ENCODE measurements around the gene GABPB1.
A peak's percentile ranks its signal among the peaks of the same experiment; 100 is the strongest.

GABPB1 gene

DNA sequence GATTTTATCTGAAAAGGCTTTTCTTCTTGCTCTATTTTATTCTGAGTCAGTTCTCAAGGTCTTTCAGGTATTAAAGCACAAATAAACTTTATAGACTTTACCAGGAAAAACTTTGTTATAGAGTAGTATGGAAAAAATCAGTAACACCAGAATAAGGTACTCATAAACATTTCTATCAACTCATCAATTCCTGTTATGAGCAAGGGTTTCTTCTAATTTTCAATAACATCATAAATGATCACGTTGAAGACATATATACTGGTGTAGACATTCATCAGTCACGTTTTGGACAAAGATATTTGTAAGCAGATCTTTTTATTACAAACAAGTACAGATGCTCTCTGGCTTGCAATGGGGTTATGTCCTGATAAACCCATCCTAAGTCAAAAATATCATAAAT lies 79.9 kb downstream of the GABPB1 start:
- DNase-seq: no peak

DNA sequence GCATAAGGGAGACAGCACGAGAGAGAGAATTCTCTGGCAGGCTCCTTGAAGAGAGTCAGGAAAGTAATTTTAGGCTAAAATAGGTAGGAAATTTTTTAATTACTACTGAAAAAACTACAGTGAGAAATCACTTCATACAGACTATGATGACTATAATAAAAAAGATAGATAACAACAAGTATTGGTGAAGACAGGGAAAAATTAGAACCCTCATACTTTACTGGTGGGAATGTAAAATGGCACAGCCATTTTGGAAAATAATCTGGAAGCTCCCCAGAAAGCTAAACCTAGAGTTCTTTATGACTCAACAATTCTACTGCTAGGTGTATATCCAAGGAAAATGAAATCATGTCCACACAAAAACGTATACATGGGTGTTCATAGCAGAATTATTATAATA lies 87.4 kb downstream of the GABPB1 start:
- no peak for DNase-seq

GRCh38 chr15:50265620-50266019 lies 89.4 kb downstream of the GABPB1 start, which contains the start of gene HDC:
HDC (minus strand) TSS chr15:50265726; CDS start chr15:50265623, 103 bp downstream.
- DNase-seq: no peak

GRCh38 chr15:50262533-50262932 lies 92.5 kb downstream of the GABPB1 start:
- DNase-seq: peak; percentile 18

GRCh38 chr15:50261981-50262380 lies 93.0 kb downstream of the GABPB1 start:
- no peak for DNase-seq

DNA sequence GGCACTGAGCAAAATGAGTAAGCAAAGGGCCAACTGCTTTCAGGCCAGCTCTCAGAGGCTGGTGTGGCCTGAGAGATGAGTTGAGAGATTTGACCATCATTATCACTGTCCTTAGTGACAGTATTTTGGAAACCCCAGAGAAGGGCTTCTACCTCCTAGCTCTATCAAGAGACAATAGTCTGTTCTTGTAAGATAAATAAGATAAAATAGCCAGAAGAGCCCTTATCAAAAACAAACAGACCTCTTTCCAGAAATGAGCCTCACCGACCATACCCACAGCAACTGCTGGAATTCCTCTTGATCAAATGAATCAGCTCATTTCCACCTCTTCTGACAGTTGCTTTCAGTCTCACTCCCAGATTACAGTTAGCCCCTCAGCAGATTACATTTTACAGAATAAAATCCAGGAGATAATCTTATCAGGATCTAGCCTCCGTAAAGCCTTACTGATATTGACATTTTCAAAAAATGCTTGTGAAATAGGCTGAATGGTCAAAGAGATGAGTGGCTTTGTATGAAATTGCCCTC lies 94.0 kb downstream of the GABPB1 start:
- DNase-seq: no peak

DNA sequence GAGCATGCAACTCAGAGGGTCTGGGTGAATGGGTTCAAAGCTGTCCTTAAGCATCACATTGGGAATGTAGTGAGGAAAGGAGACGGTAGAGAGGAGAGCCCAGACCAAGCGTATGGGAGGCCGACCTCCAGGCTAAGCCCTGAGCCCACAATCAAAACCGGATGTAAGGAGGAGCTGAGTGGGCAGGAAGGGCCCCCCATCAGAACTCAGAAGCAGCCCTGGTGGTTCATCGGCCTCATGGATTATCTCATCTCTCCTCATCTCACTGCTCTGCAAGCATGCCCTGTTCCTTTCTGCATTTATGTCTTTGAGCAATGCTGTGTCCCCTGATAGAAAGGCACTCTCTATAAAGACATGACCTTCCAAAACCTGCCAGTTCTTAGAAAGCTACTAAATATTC lies 95.7 kb downstream of the GABPB1 start:
- no peak for DNase-seq

- no peak for DNase-seq
These were observed 97.1 kb downstream of the GABPB1 start for GRCh38 chr15:50257924-50258323.

- DNase-seq: no peak
These were observed 97.7 kb downstream of the GABPB1 start for GRCh38 chr15:50257332-50257731.

GRCh38 chr15:50256188-50257041 lies 98.6 kb downstream of the GABPB1 start:
- DNase-seq: no peak

- no peak for DNase-seq
These were observed 102.4 kb downstream of the GABPB1 start for GRCh38 chr15:50252556-50252955.

GRCh38 chr15:50251638-50252182 lies 103.3 kb downstream of the GABPB1 start:
- no peak for DNase-seq

DNA sequence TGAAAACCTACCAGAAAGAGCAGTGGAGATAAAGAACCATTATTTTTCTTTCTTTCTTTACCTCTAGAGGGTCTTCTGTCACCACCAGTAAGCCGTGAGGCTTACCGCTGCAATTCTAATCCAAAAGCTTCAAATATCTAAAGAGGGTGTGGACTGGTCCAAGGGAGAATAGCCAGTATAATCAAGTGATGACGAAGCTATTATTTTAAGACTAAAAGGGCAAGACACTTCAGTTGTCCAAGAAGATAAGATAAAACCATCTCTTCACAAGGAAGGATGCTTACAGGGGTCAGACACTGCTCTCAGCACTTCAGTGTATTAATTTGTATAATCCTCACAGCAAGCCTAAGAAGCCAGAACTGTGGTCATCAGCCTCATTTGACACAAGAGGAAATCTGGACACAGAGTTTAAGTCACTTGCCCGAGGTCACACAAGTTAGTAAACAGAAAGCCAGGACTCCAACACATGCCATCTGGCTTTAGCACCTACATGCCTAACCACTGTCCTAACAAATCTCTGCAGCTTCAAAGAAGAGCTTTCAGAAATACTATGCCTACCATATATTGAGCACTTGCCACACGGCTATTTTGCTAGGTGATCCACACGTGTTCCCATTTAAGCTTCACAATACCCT lies 104.1 kb downstream of the GABPB1 start:
- DNase-seq: no peak

GRCh38 chr15:50249704-50250103 lies 105.3 kb downstream of the GABPB1 start:
- no peak for DNase-seq

- no peak for DNase-seq
These were observed 105.9 kb downstream of the GABPB1 start for GRCh38 chr15:50248994-50249582.

- DNase-seq: peak; percentile 70
These were observed 107.0 kb downstream of the GABPB1 start for GRCh38 chr15:50247819-50248655.

- no peak for DNase-seq
These were observed 108.4 kb downstream of the GABPB1 start for GRCh38 chr15:50246631-50247030.

GRCh38 chr15:50244959-50245624 lies 109.9 kb downstream of the GABPB1 start:
- no peak for DNase-seq

DNA sequence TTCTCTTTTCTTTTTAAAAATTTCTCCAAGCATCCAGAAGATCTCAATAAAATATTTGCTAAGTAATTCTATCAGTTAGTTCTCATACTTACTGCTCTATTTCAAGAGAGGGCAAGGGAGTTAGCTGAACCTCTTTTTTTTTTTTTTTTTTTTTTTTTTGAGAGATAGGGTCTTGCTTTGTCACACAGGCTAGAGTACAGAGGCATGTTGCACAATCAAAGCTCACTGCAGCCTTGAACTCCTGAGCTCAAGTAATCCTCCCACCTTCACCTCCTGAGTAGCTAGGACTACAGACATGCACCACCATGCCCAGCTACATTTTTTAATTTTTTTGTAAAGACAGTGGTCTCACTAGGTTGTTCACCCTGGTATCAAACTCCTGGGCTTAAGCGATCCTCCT lies 110.8 kb downstream of the GABPB1 start:
- DNase-seq: no peak

GRCh38 chr15:50241684-50242450 lies 113.1 kb downstream of the GABPB1 start:
- no peak for DNase-seq

- DNase-seq: no peak
These were observed 116.7 kb downstream of the GABPB1 start for GRCh38 chr15:50238255-50238654.

All from CD4-positive, alpha-beta T cell treated with Interleukin-6 for 4 hours (primary cell).